ENCODE measurements around the gene CCNJ. TPM values are rescaled to one million over a fixed set of nuclear protein-coding genes. Genes with fewer than 3 reads are reported as not detected.

CCNJ gene
- total and polyA plus RNA-seq, 2 of the 13 experiments (the other 11 are each of a cell fraction or from before 2014, with no cell fraction given), result 14.1 to 21.5 TPM

GRCh38 chr10:96092999-96093767, 49.8 kb downstream of the CCNJ start (continued):
- TF ChIP-seq FOXO1 (CRISPR knock-in tag; IDR thresholded peaks at IDR 0.05), result no peak
- TF ChIP-seq FOXM1 (CRISPR knock-in tag; IDR thresholded peaks at IDR 0.05), result no peak
- no peak for TF ChIP-seq MEF2D (CRISPR knock-in tag; IDR thresholded peaks at IDR 0.05)
- TF ChIP-seq KMT2A (CRISPR knock-in tag; IDR thresholded peaks at IDR 0.05), result no peak
- TF ChIP-seq ZNF383 (CRISPR knock-in tag; IDR thresholded peaks at IDR 0.05; ENCODE audit: borderline replicate concordance), result no peak
- TF ChIP-seq PRMT3 (CRISPR knock-in tag; IDR thresholded peaks at IDR 0.05; ENCODE audit: borderline replicate concordance, low read depth), result no peak
- TF ChIP-seq ZNF564 (CRISPR knock-in tag; IDR thresholded peaks at IDR 0.05), result no peak
- TF ChIP-seq HNF4A (CRISPR knock-in tag; IDR thresholded peaks at IDR 0.05), result peak; percentile 91
- 0 out of 2 replicates have a peak, but pooled peaks have one; percentile 50 for TF ChIP-seq ZNF430 (CRISPR knock-in tag; IDR thresholded peaks at IDR 0.05)
- TF ChIP-seq CEBPG (CRISPR knock-in tag; IDR thresholded peaks at IDR 0.05), result peak; percentile 49
- no peak for TF ChIP-seq KLF12 (CRISPR knock-in tag; IDR thresholded peaks at IDR 0.05; ENCODE audit: borderline replicate concordance)
- TF ChIP-seq PPARG (CRISPR knock-in tag; conservative IDR thresholded peaks at IDR 0.05), result no peak
- no peak for TF ChIP-seq ZFYVE20 (CRISPR knock-in tag; IDR thresholded peaks at IDR 0.05; ENCODE audit: borderline replicate concordance, low read depth)
- no peak for TF ChIP-seq HNRNPUL1 (IDR thresholded peaks at IDR 0.05; ENCODE audit: low read depth, low read length)
- 0 out of 2 replicates have a peak, but pooled peaks have one; percentile 27 for TF ChIP-seq ZKSCAN5 (CRISPR knock-in tag; IDR thresholded peaks at IDR 0.05)
- 0 out of 2 replicates have a peak, but pooled peaks have one; percentile 47 for TF ChIP-seq ZNF512B (CRISPR knock-in tag; IDR thresholded peaks at IDR 0.05; ENCODE audit: borderline replicate concordance)
- no peak for TF ChIP-seq ZNF614 (CRISPR knock-in tag; IDR thresholded peaks at IDR 0.05; ENCODE audit: borderline replicate concordance)
- TF ChIP-seq KDM2A (CRISPR knock-in tag; IDR thresholded peaks at IDR 0.05; ENCODE audit: borderline replicate concordance, low read depth), result no peak
- TF ChIP-seq ZSCAN29 (CRISPR knock-in tag; conservative IDR thresholded peaks at IDR 0.05), result no peak
- no peak for TF ChIP-seq MEIS2 (CRISPR knock-in tag; IDR thresholded peaks at IDR 0.05)
- no peak for TF ChIP-seq ZNF235 (CRISPR knock-in tag; IDR thresholded peaks at IDR 0.05; ENCODE audit: borderline replicate concordance)
- no peak for TF ChIP-seq MNT (IDR thresholded peaks at IDR 0.05)
- TF ChIP-seq ELK4 (CRISPR knock-in tag; IDR thresholded peaks at IDR 0.05; ENCODE audit: borderline replicate concordance), result no peak
- TF ChIP-seq ZNF205 (CRISPR knock-in tag; IDR thresholded peaks at IDR 0.05), result no peak
- TF ChIP-seq ZNF562 (CRISPR knock-in tag; IDR thresholded peaks at IDR 0.05; ENCODE audit: borderline replicate concordance), result no peak

Data from HepG2 (cell line).